GM21515 (cell line): ENCODE results near the gene RNF217.
"Not testable (repeated sequence)": the region's sequence is repeated elsewhere in the genome, so short reads cannot be mapped to it uniquely, and the experiment has no call there.

Experiments
- ATAC-seq: cut with Tn5 transposase; IDR thresholded peaks from one replicate; pipeline ENCODE4 v1.9.1; 2021; ENCODE audit not compliant: unreplicated experiment

Gene RNF217

GRCh38 chr6:124962639-124963415, 590 bp downstream of the RNF217 start:
- ATAC-seq = no peak

GRCh38 chr6:124963416-124963785, 1.2 kb downstream of the RNF217 start:
- no peak for ATAC-seq

GRCh38 chr6:124963831-124964763, 1.9 kb downstream of the RNF217 start:
- no peak for ATAC-seq

DNA sequence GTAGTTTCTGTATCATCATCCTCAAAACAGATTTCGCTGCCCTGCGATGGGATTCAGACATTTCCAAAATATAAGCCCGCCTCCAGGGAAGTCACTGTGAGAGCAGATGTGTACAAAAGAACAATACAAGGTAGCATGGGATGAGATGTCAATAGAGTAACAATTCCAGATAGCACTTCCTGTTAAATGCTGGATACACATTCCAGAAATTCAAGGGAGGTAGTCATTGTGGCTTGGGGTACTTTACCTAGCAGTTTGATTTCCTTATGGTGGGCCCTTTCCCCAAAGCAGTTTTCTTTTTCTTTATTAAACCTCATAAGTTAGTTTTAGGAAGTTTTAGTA, 2.5 kb downstream of the RNF217 start:
- no peak for ATAC-seq

DNA sequence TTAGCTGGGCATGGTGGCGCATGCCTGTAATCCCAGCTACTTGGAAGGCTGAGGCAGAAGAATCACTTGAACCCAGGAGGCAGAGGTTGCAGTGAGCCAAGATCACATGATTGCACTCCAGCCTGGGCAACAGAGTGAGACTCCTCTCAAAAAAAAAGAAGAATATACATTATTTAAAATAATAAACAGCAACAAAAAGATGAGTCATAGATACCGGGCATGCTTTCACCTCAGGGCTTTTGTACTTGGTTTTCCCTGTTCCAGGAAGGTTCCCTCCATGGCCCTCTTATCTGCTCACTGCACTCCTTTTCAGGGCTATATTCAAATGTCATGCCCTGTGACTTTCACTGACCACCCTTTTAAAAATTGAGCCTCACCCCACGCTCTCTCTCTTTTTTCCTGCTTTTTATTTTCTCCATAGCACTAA, 3.2 kb downstream of the RNF217 start:
- not testable (repeated sequence) for ATAC-seq

GRCh38 chr6:124967444-124967843, 5.2 kb downstream of the RNF217 start:
- ATAC-seq = no peak

DNA sequence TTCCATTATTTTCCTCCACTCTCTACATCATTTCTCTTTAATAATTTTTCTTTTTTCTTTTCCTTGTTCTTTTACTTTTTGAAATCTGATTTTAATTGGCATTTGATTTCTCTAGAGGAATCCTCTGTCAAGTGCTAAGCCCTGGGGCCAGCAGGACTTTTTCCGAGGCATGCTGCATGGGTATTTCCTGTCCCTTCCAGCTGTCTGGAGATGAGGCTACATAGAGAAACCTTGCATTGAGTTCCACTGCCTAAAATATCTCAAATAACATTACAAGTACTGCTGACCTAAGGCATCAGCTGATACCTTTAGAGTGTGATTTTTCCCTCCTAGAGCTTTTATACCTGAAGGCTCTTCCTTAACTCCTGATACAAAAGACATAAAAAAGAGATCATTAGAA, 6.2 kb downstream of the RNF217 start:
- no peak for ATAC-seq

DNA sequence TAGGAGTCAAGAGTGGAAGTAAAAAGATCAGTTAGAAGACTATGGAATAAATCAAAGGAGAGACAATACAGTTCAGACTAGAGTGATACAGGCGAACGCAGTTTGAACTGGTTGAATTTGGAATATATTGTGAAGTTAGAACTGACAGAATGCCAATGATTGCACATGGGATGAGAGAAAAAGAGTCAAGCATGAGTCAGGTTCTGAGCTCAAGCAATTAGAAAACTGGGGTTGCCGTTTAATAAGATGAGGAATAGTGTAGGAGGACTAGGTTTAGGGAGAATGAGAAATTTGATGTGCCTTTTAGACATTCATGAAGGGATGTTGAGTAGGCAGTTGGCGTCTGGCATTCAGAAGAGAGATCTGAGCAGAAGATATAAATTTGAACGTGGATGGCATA, 8.0 kb downstream of the RNF217 start:
- ATAC-seq = no peak

GRCh38 chr6:124970763-124971162, 8.5 kb downstream of the RNF217 start:
- ATAC-seq = no peak

DNA sequence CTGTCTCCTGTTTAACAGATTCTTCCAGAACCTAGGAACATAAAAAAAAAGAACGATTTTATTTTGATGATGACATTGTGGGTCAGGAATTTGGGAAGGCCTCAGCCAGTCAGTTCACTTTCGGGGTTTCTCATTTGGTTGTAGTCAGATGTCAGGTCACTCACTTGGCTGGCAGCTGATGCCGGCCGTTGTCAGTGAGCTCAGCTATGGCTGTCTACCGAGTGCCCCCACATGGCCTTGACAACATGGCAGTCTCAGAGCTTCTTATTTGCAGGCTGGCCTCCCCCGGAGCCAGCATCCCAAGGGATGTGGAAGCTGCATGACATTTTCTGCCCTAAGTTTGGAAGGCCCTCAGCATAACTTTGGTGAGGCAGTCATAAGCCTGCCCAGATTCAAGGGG, 11.5 kb downstream of the RNF217 start:
- no peak for ATAC-seq

DNA sequence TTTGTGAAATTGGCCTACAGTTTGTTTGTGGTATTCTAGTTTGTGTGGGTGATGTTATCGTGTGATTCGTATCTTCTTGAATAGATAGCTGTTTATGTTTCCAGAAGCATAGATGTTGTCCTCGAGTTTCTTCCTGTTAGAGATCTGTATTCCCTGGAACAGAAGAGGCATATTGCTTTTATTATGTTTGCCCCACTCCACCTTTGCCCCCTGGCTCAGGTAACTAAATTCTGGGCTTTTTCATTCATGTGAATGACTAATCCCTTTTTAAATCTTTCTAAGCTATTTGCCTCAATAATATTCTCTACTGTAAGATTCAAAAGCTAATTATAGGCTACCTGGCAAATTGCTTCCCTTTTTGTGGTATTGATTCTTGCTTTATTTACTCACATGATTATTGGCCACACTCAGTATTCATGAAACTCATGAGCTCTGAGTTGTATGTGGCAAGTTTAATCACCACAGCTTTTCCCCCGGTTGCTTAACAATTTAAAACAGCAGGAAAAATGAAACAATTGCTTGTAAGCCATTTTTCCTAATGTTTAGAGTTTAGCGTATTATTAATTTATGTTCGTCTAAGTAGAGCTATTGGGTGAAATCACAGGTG, 12.6 kb downstream of the RNF217 start:
- no peak for ATAC-seq

DNA sequence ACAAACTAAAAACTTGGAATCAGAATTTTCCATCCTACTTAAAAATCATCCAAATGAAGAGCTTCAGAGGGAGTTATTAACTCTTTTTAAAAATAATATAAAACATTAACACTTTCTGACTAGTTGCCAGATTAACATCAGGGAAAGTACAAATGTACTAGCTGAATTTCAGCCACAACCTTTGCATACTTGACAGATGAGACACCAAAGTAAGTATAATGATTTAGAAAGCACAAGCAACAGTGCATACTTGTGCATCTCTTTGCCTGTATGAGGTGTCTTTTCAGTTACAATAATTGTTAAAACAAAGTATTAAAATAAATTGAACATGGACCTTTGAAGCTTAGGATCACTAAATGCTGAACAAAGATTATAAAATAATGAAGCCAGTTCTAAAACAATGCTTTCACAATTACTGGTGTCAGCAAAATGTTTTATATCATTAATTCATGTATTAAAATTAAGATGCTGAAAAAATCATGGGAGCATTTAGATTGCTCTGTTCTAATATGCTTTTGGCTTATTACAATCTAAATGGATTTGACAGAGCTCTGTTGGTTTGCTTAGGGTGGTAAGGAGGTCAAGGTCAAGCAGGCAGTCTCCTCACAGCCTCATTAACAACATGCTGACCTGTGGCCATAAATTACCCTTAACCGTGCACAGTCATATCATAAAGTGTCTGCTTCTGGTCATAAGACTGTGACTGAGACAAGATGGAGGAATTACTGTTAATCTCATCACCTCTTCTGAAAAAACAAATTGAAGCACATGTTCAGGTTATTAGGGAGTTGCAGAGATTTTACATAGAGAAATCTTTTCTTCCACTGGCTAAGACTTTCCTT, 15.1 kb downstream of the RNF217 start:
- no peak for ATAC-seq

- ATAC-seq = no peak
Observed at GRCh38 chr6:124978451-124979293, 16.4 kb downstream of the RNF217 start.

DNA sequence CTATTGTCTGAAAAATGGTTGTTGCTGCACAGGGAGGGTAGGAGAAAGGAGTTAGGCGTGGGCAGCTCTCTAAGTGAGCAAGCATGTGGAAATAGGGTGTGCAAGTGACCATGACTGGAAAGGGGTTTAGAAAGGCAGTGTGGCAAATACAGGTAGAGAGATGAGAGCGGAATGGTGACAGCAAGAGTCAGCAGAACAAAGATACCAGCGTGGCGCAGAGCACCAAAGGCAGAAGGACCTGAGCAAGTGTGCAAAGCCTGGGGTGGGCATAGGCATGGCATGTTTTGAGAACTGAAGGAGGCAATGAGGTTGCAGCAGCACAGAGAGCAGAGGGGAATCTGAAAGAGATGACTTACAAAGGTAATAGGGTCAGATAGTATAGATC, 17.0 kb downstream of the RNF217 start:
- no peak for ATAC-seq

- ATAC-seq = no peak
Observed at GRCh38 chr6:124982669-124983068, 20.4 kb downstream of the RNF217 start.

GRCh38 chr6:124983383-124984083, 21.3 kb downstream of the RNF217 start:
- ATAC-seq = no peak

GRCh38 chr6:124984668-124985338, 22.6 kb downstream of the RNF217 start:
- ATAC-seq = no peak

- no peak for ATAC-seq
Observed at GRCh38 chr6:124986164-124986563, 23.9 kb downstream of the RNF217 start.

DNA sequence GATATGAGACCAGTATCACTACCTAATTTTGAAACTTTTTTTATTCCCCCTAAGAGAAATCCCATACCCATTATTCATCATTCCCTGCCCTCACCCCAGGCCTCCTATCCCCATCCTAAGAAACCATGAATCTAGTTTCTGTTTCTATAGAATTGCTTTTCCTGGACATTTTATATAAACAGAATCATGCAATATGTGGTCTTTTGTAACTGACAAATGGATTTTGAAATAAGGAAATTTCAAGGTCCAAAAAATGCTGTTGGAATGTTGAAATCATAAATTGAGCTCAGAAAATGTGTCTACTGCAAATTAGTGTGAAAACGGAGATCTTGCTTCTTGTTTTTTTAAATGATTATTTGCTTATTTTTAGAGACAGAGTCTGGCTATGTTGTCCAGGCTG, 25.1 kb downstream of the RNF217 start:
- no peak for ATAC-seq
